IgD-negative memory B cell (primary cell): ENCODE data around the gene CLIP2. TPM values are rescaled to one million over a fixed set of nuclear protein-coding genes. Genes with fewer than 3 reads are reported as not detected.
"Not testable (repeated sequence)": the region's sequence is repeated elsewhere in the genome, so short reads cannot be mapped to it uniquely, and the experiment has no call there.

Source experiments
- H3K27ac Mint-ChIP-seq, 3 donors: one replicate each; pipeline ENCODE4 v1.8.0; 2020 to 2022; ENCODE audit warnings: mild to moderate bottlenecking in 3 of 3, mixed read lengths in 3 of 3, moderate library complexity in 1 of 3
- H3K27me3 Mint-ChIP-seq: one replicate; pipeline ENCODE4 v1.8.0; 2021; ENCODE audit warnings: mixed read lengths
- H3K36me3 Mint-ChIP-seq: one replicate; pipeline ENCODE4 v1.8.0; 2020; ENCODE audit warnings: mild to moderate bottlenecking, mixed read lengths
- H3K4me1 Mint-ChIP-seq, 3 donors: one replicate each; pipeline ENCODE4 v1.8.0; 2020 to 2022; ENCODE audit warnings: mixed read lengths in 3 of 3, mild to moderate bottlenecking in 1 of 3
- H3K4me3 Mint-ChIP-seq, 4 donors: one replicate each; pipeline ENCODE4 v1.8.0; 2020 to 2022; ENCODE audit warnings: mild to moderate bottlenecking in 4 of 4, mixed read lengths in 4 of 4, moderate library complexity in 3 of 4
- H3K9me3 Mint-ChIP-seq, 3 donors: one replicate each; pipeline ENCODE4 v1.8.0; 2020 to 2021; ENCODE audit warnings: mixed read lengths in 3 of 3, mild to moderate bottlenecking in 1 of 3
- polyA plus RNA-seq: library from polyadenylated mRNA; unstranded; fragments of 300-500 nt; fragmentation: Illumina TruSeq; gene quantifications from one replicate; pipeline ENCODE4 v1.2.3, GENCODE V29; 2021

Gene CLIP2
- polyA plus RNA-seq, 1 donor from 2014 or later = 7.1 TPM

GRCh38 chr7:74349621-74350020, 60.4 kb downstream of the CLIP2 start:
- Mint-ChIP-seq H3K36me3 (peaks cover 6% of the 10 kb centered on the region), H3K9me3 (no peaks in the 10 kb centered on the region), H3K27me3 (no peaks in the 10 kb centered on the region), H3K4me3 (no peak overlapping the region), H3K4me1 (no peaks in the 10 kb centered on the region), H3K27ac (no peak overlapping the region)

GRCh38 chr7:74350751-74351150, 61.5 kb downstream of the CLIP2 start:
- H3K27me3 Mint-ChIP-seq = no peaks in the 10 kb centered on the region
- H3K36me3 Mint-ChIP-seq = peaks cover 6% of the 10 kb centered on the region
- no peak overlapping the region for H3K27ac Mint-ChIP-seq
- H3K4me3 Mint-ChIP-seq = no peak overlapping the region
- H3K9me3 Mint-ChIP-seq = peaks cover 0 to 2% (median 0%) of the 10 kb centered on the region in 3 donors
- H3K4me1 Mint-ChIP-seq = no peaks in the 10 kb centered on the region

- Mint-ChIP-seq H3K27me3 (no peaks in the 10 kb centered on the region), H3K4me3 (no peak overlapping the region), H3K4me1 (no peaks in the 10 kb centered on the region), H3K9me3 (peaks cover 0 to 4% (median 0%) of the 10 kb centered on the region in 3 donors), H3K27ac (no peak overlapping the region), H3K36me3 (peaks cover 7% of the 10 kb centered on the region)
Measured at GRCh38 chr7:74351836-74352235, 62.6 kb downstream of the CLIP2 start.

GRCh38 chr7:74352551-74353138, 63.4 kb downstream of the CLIP2 start:
- not testable (repeated sequence) for H3K9me3 Mint-ChIP-seq, H3K27me3 Mint-ChIP-seq, H3K4me1 Mint-ChIP-seq, H3K36me3 Mint-ChIP-seq, H3K4me3 Mint-ChIP-seq, H3K27ac Mint-ChIP-seq

- Mint-ChIP-seq H3K27me3 (no peaks in the 10 kb centered on the region), H3K4me3 (no peak overlapping the region), H3K4me1 (no peaks in the 10 kb centered on the region), H3K27ac (no peak overlapping the region), H3K36me3 (peaks cover 9% of the 10 kb centered on the region), H3K9me3 (peaks cover 0 to 4% (median 0%) of the 10 kb centered on the region in 3 donors)
Measured at GRCh38 chr7:74354009-74354408, 64.8 kb downstream of the CLIP2 start.

GRCh38 chr7:74355091-74355490, 65.9 kb downstream of the CLIP2 start:
- peaks cover 9% of the 10 kb centered on the region for H3K36me3 Mint-ChIP-seq
- H3K9me3 Mint-ChIP-seq = peaks cover 0 to 4% (median 0%) of the 10 kb centered on the region in 3 donors
- no peaks in the 10 kb centered on the region for H3K27me3 Mint-ChIP-seq
- peak overlapping the region in 1 of 3 donors; percentile 63 for H3K27ac Mint-ChIP-seq
- H3K4me3 Mint-ChIP-seq = no peak overlapping the region
- no peaks in the 10 kb centered on the region for H3K4me1 Mint-ChIP-seq

GRCh38 chr7:74356589-74357315, 67.5 kb downstream of the CLIP2 start:
- H3K36me3 Mint-ChIP-seq = peaks cover 8% of the 10 kb centered on the region
- H3K4me3 Mint-ChIP-seq = no peak overlapping the region
- H3K27ac Mint-ChIP-seq = no peak overlapping the region
- H3K4me1 Mint-ChIP-seq = no peaks in the 10 kb centered on the region
- no peaks in the 10 kb centered on the region for H3K27me3 Mint-ChIP-seq
- H3K9me3 Mint-ChIP-seq = peaks cover 0 to 4% (median 0%) of the 10 kb centered on the region in 3 donors

- Mint-ChIP-seq H3K36me3 (peaks cover 7% of the 10 kb centered on the region), H3K27me3 (no peaks in the 10 kb centered on the region), H3K27ac (peak overlapping the region in 2 of 3 donors; percentile 50 to 63), H3K4me3 (no peak overlapping the region), H3K9me3 (peaks cover 0 to 4% (median 0%) of the 10 kb centered on the region in 3 donors), H3K4me1 (no peaks in the 10 kb centered on the region)
Measured at GRCh38 chr7:74360008-74360407, 70.8 kb downstream of the CLIP2 start.

- peaks cover 0 to 3% (median 3%) of the 10 kb centered on the region in 3 donors for H3K4me1 Mint-ChIP-seq
- no peak overlapping the region for H3K27ac Mint-ChIP-seq
- no peaks in the 10 kb centered on the region for H3K27me3 Mint-ChIP-seq
Measured at GRCh38 chr7:74362266-74362665, 73.1 kb downstream of the CLIP2 start.

GRCh38 chr7:74364061-74364460, 74.9 kb downstream of the CLIP2 start:
- Mint-ChIP-seq H3K9me3 (no peaks in the 10 kb centered on the region), H3K27ac (no peak overlapping the region)

More at GRCh38 chr7:74362266-74362665, 73.1 kb downstream of the CLIP2 start:
- Mint-ChIP-seq H3K9me3 (no peaks in the 10 kb centered on the region), H3K4me3 (no peak overlapping the region), H3K36me3 (peaks cover 9% of the 10 kb centered on the region)

GRCh38 chr7:74365322-74366022, 76.3 kb downstream of the CLIP2 start:
- Mint-ChIP-seq H3K4me3 (no peak overlapping the region), H3K27ac (no peak overlapping the region), H3K4me1 (peaks cover 0 to 5% (median 3%) of the 10 kb centered on the region in 3 donors), H3K9me3 (no peaks in the 10 kb centered on the region), H3K27me3 (no peaks in the 10 kb centered on the region), H3K36me3 (peaks cover 12% of the 10 kb centered on the region)

More at GRCh38 chr7:74364061-74364460, 74.9 kb downstream of the CLIP2 start:
- no peaks in the 10 kb centered on the region for H3K27me3 Mint-ChIP-seq
- no peak overlapping the region for H3K4me3 Mint-ChIP-seq
- peaks cover 12% of the 10 kb centered on the region for H3K36me3 Mint-ChIP-seq
- H3K4me1 Mint-ChIP-seq = peaks cover 0 to 5% (median 3%) of the 10 kb centered on the region in 3 donors

GRCh38 chr7:74371381-74372341, 82.5 kb downstream of the CLIP2 start:
- Mint-ChIP-seq H3K27ac (peak overlapping the region in 1 of 3 donors; percentile 11), H3K9me3 (no peaks in the 10 kb centered on the region), H3K4me3 (peak overlapping the region in 2 of 4 donors; percentile 64 to 77), H3K4me1 (peaks cover 4 to 9% (median 8%) of the 10 kb centered on the region in 3 donors), H3K27me3 (no peaks in the 10 kb centered on the region), H3K36me3 (peaks cover 5% of the 10 kb centered on the region)

GRCh38 chr7:74372511-74373111, 83.4 kb downstream of the CLIP2 start:
- H3K4me3 Mint-ChIP-seq = peak overlapping the region in 1 of 4 donors; percentile 27
- H3K36me3 Mint-ChIP-seq = peaks cover 3% of the 10 kb centered on the region
- H3K4me1 Mint-ChIP-seq = peaks cover 4 to 9% (median 8%) of the 10 kb centered on the region in 3 donors
- H3K27me3 Mint-ChIP-seq = no peaks in the 10 kb centered on the region
- H3K9me3 Mint-ChIP-seq = no peaks in the 10 kb centered on the region
- H3K27ac Mint-ChIP-seq = no peak overlapping the region

GRCh38 chr7:74373536-74373935, 84.3 kb downstream of the CLIP2 start:
- Mint-ChIP-seq H3K4me3 (no peak overlapping the region), H3K27ac (no peak overlapping the region), H3K4me1 (peaks cover 4 to 9% (median 8%) of the 10 kb centered on the region in 3 donors), H3K9me3 (no peaks in the 10 kb centered on the region), H3K27me3 (no peaks in the 10 kb centered on the region), H3K36me3 (peaks cover 2% of the 10 kb centered on the region)
